GM23338 (cell line): ENCODE data around the gene TENT4B. TPM values are rescaled to one million over a fixed set of nuclear protein-coding genes. Genes with fewer than 3 reads are reported as not detected.

Experiments
- ATAC-seq: fragments of 200-7000 bp; cut with Tn5 transposase; 3 replicates; pipeline ENCODE4 v1.9.1; 2020
- DNase-seq: peaks from one replicate; pipeline ENCODE4 v3.0.0-alpha.2; 2015; ENCODE audit warnings: low spot score
- H2AFZ ChIP-seq: fragments of 200-600 bp; sonication (generic); 2 replicates; pipeline ENCODE4 v1.8.0; 2016; ENCODE audit warnings: antibody characterized with exemption, mild to moderate bottlenecking, moderate library complexity
- H3F3A ChIP-seq: fragments of 200-600 bp; sonication (generic); replicated peaks from 2 replicates; pipeline ENCODE4 v1.8.0; 2017; ENCODE audit warnings: antibody characterized with exemption, mixed run types, low read depth
- H3K27ac ChIP-seq: fragments of 200-600 bp; sonication (generic); 2 replicates; pipeline ENCODE4 v1.6.1; 2016; ENCODE audit warnings: low read depth
- H3K27me3 ChIP-seq: fragments of 200-600 bp; sonication (generic); 2 replicates; pipeline ENCODE4 v1.8.0; 2016; ENCODE audit warnings: mild to moderate bottlenecking, mixed run types, moderate library complexity; ENCODE audit not compliant: insufficient read depth
- H3K36me3 ChIP-seq: fragments of 200-600 bp; sonication (generic); 2 replicates; pipeline ENCODE4 v1.8.0; 2016; ENCODE audit warnings: mild to moderate bottlenecking; ENCODE audit not compliant: insufficient read depth
- H3K4me1 ChIP-seq: fragments of 200-600 bp; sonication (generic); 2 replicates; pipeline ENCODE4 v1.8.0; 2016; ENCODE audit warnings: mild to moderate bottlenecking, moderate library complexity; ENCODE audit not compliant: insufficient read depth
- H3K4me2 ChIP-seq: fragments of 200-600 bp; sonication (generic); 2 replicates; pipeline ENCODE4 v1.7.1; 2017; ENCODE audit warnings: mixed run types
- H3K4me3 ChIP-seq: fragments of 200-600 bp; sonication (generic); 2 replicates; pipeline ENCODE4 v1.6.1; 2016; ENCODE audit warnings: mixed run types
- H3K79me2 ChIP-seq: fragments of 200-600 bp; sonication (generic); replicated peaks from 2 replicates; pipeline ENCODE4 v1.8.0; 2017; ENCODE audit warnings: mild to moderate bottlenecking; ENCODE audit not compliant: insufficient read depth
- H3K9me2 ChIP-seq: fragments of 200-600 bp; sonication (generic); 2 replicates; pipeline ENCODE4 v1.8.0; 2017; ENCODE audit not compliant: insufficient read depth
- H4K20me1 ChIP-seq: fragments of 200-600 bp; sonication (generic); replicated peaks from 2 replicates; pipeline ENCODE4 v1.8.0; 2017; ENCODE audit warnings: mild to moderate bottlenecking; ENCODE audit not compliant: insufficient read depth
- H3K27ac Mint-ChIP-seq: 2 replicates; pipeline ENCODE4 v1.8.0; 2020; ENCODE audit warnings: inconsistent platforms, mild to moderate bottlenecking, moderate library complexity, mixed read lengths
- H3K27me3 Mint-ChIP-seq: 3 replicates; pipeline ENCODE4 v1.8.0; 2022; ENCODE audit warnings: low read depth, mild to moderate bottlenecking, moderate library complexity, mixed read lengths, inconsistent platforms; ENCODE audit not compliant: insufficient read depth, poor library complexity
- H3K36me3 Mint-ChIP-seq: 3 replicates; pipeline ENCODE4 v1.8.0; 2021; ENCODE audit warnings: low read depth, mild to moderate bottlenecking, inconsistent platforms, moderate library complexity, mixed read lengths
- H3K4me1 Mint-ChIP-seq: 3 replicates; pipeline ENCODE4 v1.8.0; 2020; ENCODE audit warnings: mild to moderate bottlenecking, inconsistent platforms, mixed read lengths
- H3K4me3 Mint-ChIP-seq: 3 replicates; pipeline ENCODE4 v1.8.0; 2021; ENCODE audit warnings: moderate library complexity, mild to moderate bottlenecking, inconsistent platforms, mixed read lengths
- H3K9me3 Mint-ChIP-seq: 3 replicates; pipeline ENCODE4 v1.8.0; 2020; ENCODE audit warnings: moderate library complexity, mild to moderate bottlenecking, inconsistent platforms, mixed read lengths
- CREB1 ChIP-seq: fragments of 250-450 bp; sonication (Bioruptor Pico); IDR thresholded peaks from 2 replicates; pipeline ENCODE4 v1.5.0; 2020; ENCODE audit warnings: low read depth, mild to moderate bottlenecking, moderate library complexity
- EZH2 ChIP-seq: fragments of 200-600 bp; sonication (generic); IDR thresholded peaks from one replicate; pipeline ENCODE4 v1.8.0; 2017; ENCODE audit warnings: antibody characterized with exemption, mild to moderate bottlenecking, low read depth; ENCODE audit not compliant: unreplicated experiment
- EZH2phosphoT487 ChIP-seq: fragments of 200-600 bp; sonication (generic); IDR thresholded peaks from one replicate; pipeline ENCODE4 v1.8.1; 2018; ENCODE audit warnings: antibody characterized with exemption; ENCODE audit not compliant: unreplicated experiment
- JUNB ChIP-seq: IDR thresholded peaks from one replicate; pipeline ENCODE4 v1.6.1; 2016; ENCODE audit warnings: antibody characterized with exemption; ENCODE audit not compliant: unreplicated experiment
- NANOG ChIP-seq: IDR thresholded peaks from 2 replicates; pipeline ENCODE4 v1.6.1; 2016; ENCODE audit warnings: antibody characterized with exemption, borderline replicate concordance
- POLR2AphosphoS5 ChIP-seq: IDR thresholded peaks from 2 replicates; pipeline ENCODE4 v1.6.1; 2016; ENCODE audit warnings: antibody characterized with exemption, low read depth
- ZNF114 ChIP-seq: fragments of 250-450 bp; sonication (Bioruptor Pico); IDR thresholded peaks from 2 replicates; pipeline ENCODE4 v1.5.0; 2020; ENCODE audit warnings: mild to moderate bottlenecking, moderate library complexity
- polyA plus RNA-seq: library from polyadenylated mRNA; unstranded; fragments of >200 nt; fragmentation: Nextera tagmentation; extraction: Ambion mirVana; gene quantifications from 2 replicates; pipeline ENCODE4 v1.2.1, GENCODE V29; 2016
- total RNA-seq: library from RNA; depleted of rRNA; stranded (reverse); fragments of >200 nt; shearing (Covaris generic); gene quantifications from 2 replicates; pipeline ENCODE4 v1.2.3, GENCODE V29; 2014
- TF ChIP-seq, protein P1 (sequence below), 2 experiments: fragments of 200-600 bp in 1 of 2; sonication (generic) in 1 of 2; conservative IDR thresholded peaks; 2 replicates each; pipeline versions ENCODE4 v1.5.1 to v1.6.1; 2016 to 2017; ENCODE audit warnings: antibody characterized with exemption in 2 of 2, low read depth in 2 of 2, mild to moderate bottlenecking in 2 of 2, moderate library complexity in 1 of 2
- TF ChIP-seq, protein P2 (sequence below): IDR thresholded peaks from 2 replicates; pipeline ENCODE4 v1.6.1; 2016; ENCODE audit warnings: antibody characterized with exemption
- TF ChIP-seq, protein P3 (sequence below): fragments of 250-450 bp; sonication (Bioruptor Pico); IDR thresholded peaks from 2 replicates; pipeline ENCODE4 v1.5.0; 2020; ENCODE audit warnings: mild to moderate bottlenecking, moderate library complexity

The TENT4B gene
- total and polyA plus RNA-seq, 2 experiments from 2014 or later, result 17.6 to 21.3 TPM

DNA sequence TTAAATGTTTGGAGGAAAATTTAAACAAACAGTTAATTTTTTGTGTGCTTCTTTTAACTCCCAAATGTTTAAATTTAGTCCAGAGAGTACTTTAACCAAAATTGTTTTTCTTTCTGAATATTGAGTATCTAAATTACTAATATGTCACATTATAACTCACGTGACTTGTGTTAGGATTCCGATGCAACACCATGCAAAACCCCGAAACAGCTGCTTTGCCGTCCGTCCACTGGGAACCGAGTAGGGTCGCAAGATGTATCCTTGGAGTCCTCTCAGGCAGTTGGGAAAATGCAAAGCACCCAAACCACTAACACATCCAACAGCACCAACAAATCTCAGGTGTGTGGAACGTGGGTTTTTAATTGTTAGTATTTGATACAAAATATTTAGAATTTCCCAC lies 74.6 kb downstream of the TENT4B start:
- Histone ChIP-seq H3K4me1 (no peaks in the 10 kb centered on the region), H3K27ac (no peak overlapping the region), H3K79me2 (no peaks in the 10 kb centered on the region), H3F3A (no peaks in the 10 kb centered on the region), H2AFZ (no peak overlapping the region), H4K20me1 (no peaks in the 10 kb centered on the region), H3K4me2 (no peak overlapping the region), H3K4me3 (no peak overlapping the region), H3K27me3 (no peaks in the 10 kb centered on the region), H3K36me3 (peaks cover 5% of the 10 kb centered on the region; the same call in 1 of the 2 replicates), H3K9me2 (no peaks in the 10 kb centered on the region)
- no peak overlapping the region for H3K27ac Mint-ChIP-seq
- H3K4me3 Mint-ChIP-seq, result no peak overlapping the region
- H3K9me3 Mint-ChIP-seq, result no peaks in the 10 kb centered on the region
- TF ChIP-seq CREB1, result no peak
- TF ChIP-seq POLR2AphosphoS5, result no peak
- TF ChIP-seq, protein P1, sequence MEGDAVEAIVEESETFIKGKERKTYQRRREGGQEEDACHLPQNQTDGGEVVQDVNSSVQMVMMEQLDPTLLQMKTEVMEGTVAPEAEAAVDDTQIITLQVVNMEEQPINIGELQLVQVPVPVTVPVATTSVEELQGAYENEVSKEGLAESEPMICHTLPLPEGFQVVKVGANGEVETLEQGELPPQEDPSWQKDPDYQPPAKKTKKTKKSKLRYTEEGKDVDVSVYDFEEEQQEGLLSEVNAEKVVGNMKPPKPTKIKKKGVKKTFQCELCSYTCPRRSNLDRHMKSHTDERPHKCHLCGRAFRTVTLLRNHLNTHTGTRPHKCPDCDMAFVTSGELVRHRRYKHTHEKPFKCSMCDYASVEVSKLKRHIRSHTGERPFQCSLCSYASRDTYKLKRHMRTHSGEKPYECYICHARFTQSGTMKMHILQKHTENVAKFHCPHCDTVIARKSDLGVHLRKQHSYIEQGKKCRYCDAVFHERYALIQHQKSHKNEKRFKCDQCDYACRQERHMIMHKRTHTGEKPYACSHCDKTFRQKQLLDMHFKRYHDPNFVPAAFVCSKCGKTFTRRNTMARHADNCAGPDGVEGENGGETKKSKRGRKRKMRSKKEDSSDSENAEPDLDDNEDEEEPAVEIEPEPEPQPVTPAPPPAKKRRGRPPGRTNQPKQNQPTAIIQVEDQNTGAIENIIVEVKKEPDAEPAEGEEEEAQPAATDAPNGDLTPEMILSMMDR (conservative IDR thresholded peaks at IDR 0.05; ENCODE audit: low read depth in 2 of 2), result no peak
- no peak for TF ChIP-seq EZH2
- no peak for TF ChIP-seq JUNB
- TF ChIP-seq EZH2phosphoT487, result no peak
- TF ChIP-seq, protein P2, sequence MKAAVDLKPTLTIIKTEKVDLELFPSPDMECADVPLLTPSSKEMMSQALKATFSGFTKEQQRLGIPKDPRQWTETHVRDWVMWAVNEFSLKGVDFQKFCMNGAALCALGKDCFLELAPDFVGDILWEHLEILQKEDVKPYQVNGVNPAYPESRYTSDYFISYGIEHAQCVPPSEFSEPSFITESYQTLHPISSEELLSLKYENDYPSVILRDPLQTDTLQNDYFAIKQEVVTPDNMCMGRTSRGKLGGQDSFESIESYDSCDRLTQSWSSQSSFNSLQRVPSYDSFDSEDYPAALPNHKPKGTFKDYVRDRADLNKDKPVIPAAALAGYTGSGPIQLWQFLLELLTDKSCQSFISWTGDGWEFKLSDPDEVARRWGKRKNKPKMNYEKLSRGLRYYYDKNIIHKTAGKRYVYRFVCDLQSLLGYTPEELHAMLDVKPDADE, result no peak
- TF ChIP-seq, protein P3, sequence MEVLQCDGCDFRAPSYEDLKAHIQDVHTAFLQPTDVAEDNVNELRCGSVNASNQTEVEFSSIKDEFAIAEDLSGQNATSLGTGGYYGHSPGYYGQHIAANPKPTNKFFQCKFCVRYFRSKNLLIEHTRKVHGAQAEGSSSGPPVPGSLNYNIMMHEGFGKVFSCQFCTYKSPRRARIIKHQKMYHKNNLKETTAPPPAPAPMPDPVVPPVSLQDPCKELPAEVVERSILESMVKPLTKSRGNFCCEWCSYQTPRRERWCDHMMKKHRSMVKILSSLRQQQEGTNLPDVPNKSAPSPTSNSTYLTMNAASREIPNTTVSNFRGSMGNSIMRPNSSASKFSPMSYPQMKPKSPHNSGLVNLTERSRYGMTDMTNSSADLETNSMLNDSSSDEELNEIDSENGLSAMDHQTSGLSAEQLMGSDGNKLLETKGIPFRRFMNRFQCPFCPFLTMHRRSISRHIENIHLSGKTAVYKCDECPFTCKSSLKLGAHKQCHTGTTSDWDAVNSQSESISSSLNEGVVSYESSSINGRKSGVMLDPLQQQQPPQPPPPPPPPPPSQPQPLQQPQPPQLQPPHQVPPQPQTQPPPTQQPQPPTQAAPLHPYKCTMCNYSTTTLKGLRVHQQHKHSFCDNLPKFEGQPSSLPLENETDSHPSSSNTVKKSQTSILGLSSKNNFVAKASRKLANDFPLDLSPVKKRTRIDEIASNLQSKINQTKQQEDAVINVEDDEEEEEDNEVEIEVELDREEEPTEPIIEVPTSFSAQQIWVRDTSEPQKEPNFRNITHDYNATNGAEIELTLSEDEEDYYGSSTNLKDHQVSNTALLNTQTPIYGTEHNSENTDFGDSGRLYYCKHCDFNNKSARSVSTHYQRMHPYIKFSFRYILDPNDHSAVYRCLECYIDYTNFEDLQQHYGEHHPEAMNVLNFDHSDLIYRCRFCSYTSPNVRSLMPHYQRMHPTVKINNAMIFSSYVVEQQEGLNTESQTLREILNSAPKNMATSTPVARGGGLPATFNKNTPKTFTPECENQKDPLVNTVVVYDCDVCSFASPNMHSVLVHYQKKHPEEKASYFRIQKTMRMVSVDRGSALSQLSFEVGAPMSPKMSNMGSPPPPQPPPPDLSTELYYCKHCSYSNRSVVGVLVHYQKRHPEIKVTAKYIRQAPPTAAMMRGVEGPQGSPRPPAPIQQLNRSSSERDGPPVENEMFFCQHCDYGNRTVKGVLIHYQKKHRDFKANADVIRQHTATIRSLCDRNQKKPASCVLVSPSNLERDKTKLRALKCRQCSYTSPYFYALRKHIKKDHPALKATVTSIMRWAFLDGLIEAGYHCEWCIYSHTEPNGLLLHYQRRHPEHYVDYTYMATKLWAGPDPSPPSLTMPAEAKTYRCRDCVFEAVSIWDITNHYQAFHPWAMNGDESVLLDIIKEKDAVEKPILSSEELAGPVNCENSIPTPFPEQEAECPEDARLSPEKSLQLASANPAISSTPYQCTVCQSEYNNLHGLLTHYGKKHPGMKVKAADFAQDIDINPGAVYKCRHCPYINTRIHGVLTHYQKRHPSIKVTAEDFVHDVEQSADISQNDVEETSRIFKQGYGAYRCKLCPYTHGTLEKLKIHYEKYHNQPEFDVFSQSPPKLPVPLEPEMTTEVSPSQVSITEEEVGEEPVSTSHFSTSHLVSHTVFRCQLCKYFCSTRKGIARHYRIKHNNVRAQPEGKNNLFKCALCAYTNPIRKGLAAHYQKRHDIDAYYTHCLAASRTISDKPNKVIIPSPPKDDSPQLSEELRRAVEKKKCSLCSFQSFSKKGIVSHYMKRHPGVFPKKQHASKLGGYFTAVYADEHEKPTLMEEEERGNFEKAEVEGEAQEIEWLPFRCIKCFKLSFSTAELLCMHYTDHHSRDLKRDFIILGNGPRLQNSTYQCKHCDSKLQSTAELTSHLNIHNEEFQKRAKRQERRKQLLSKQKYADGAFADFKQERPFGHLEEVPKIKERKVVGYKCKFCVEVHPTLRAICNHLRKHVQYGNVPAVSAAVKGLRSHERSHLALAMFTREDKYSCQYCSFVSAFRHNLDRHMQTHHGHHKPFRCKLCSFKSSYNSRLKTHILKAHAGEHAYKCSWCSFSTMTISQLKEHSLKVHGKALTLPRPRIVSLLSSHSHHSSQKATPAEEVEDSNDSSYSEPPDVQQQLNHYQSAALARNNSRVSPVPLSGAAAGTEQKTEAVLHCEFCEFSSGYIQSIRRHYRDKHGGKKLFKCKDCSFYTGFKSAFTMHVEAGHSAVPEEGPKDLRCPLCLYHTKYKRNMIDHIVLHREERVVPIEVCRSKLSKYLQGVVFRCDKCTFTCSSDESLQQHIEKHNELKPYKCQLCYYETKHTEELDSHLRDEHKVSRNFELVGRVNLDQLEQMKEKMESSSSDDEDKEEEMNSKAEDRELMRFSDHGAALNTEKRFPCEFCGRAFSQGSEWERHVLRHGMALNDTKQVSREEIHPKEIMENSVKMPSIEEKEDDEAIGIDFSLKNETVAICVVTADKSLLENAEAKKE, result no peak
- no peak for TF ChIP-seq NANOG
- TF ChIP-seq ZNF114 (CRISPR knock-in tag), result no peak
- peaks cover 4% of the 10 kb centered on the region for H3K27me3 Mint-ChIP-seq
- DNase-seq, result no peak
- H3K36me3 Mint-ChIP-seq, result peaks cover 36% of the 10 kb centered on the region
- no peak for ATAC-seq
- no peaks in the 10 kb centered on the region for H3K4me1 Mint-ChIP-seq
